Breast epithelium (tissue), 4 donors: ENCODE data around the gene EFR3B. TPM values are rescaled to one million over a fixed set of nuclear protein-coding genes. Genes with fewer than 3 reads are reported as not detected.
"Not testable (repeated sequence)": the region's sequence is repeated elsewhere in the genome, so short reads cannot be mapped to it uniquely, and the experiment has no call there.

Experiments used
- DNase-seq, 2 donors: peaks; one replicate each; pipeline ENCODE4 v3.0.0-alpha.2; 2019; ENCODE audit warnings: low spot score in 2 of 2
- H3K27ac ChIP-seq, 2 donors: fragments of 200-600 bp; sonication (generic) in 1 of 2; one replicate each; pipeline ENCODE4 v1.5.1; 2016 to 2019; ENCODE audit warnings: mild to moderate bottlenecking in 1 of 2
- H3K27me3 ChIP-seq, 2 donors: fragments of 200-600 bp; sonication (generic) in 1 of 2; one replicate each; pipeline versions ENCODE4 v1.5.1 to v1.6.0; 2017 to 2019; ENCODE audit warnings: control low read depth in 1 of 2, mild to moderate bottlenecking in 1 of 2
- H3K36me3 ChIP-seq: fragments of 200-600 bp; one replicate; pipeline ENCODE4 v1.5.1; 2019
- H3K4me1 ChIP-seq, 2 donors: fragments of 200-600 bp; sonication (generic); one replicate each; pipeline ENCODE4 v1.5.1; 2016 to 2019; ENCODE audit warnings: control low read depth in 1 of 2
- H3K4me3 ChIP-seq, 3 donors: fragments of 200-600 bp; sonication (generic); 1 replicate in 2 of 3; 2 replicates in 1 of 3; pipeline ENCODE4 v1.5.1; 2016 to 2019; ENCODE audit warnings: mild to moderate bottlenecking in 3 of 3, moderate library complexity in 2 of 3
- H3K9me3 ChIP-seq, 2 donors: fragments of 200-600 bp; sonication (generic) in 1 of 2; one replicate each; pipeline ENCODE4 v1.5.1; 2016 to 2019; ENCODE audit warnings: control low read depth in 1 of 2
- CTCF ChIP-seq, 3 donors: fragments of 450-650 bp; IDR thresholded peaks; one replicate each; pipeline ENCODE4 v1.5.1; 2016 to 2017; ENCODE audit warnings: antibody characterized with exemption in 3 of 3, mild to moderate bottlenecking in 3 of 3, moderate library complexity in 3 of 3
- POLR2A ChIP-seq: fragments of 450-650 bp; IDR thresholded peaks from one replicate; pipeline ENCODE4 v1.6.1; 2016; ENCODE audit warnings: antibody characterized with exemption, mild to moderate bottlenecking, moderate library complexity
- POLR2AphosphoS5 ChIP-seq, 3 donors: sonication (generic); formaldehyde crosslinking; IDR thresholded peaks; one replicate each; pipeline ENCODE4 v1.6.1; 2017; ENCODE audit warnings: antibody characterized with exemption in 3 of 3
- intact Hi-C: fragments of 100-400 bp; cut with DNase I; formaldehyde crosslinking; loops from one replicate; pipeline ENCODE4 v1.15.1; 2023; ENCODE audit warnings: low total_unique reads
- total RNA-seq, 3 donors: library from RNA; depleted of rRNA; stranded (reverse); fragments of >200 nt; gene quantifications; one replicate each; pipeline ENCODE4 v1.1.0, GENCODE V29; 2016

The EFR3B gene
- total RNA-seq, 3 donors from 2014 or later = 0.16 to 0.98 (median 0.73) TPM

DNA sequence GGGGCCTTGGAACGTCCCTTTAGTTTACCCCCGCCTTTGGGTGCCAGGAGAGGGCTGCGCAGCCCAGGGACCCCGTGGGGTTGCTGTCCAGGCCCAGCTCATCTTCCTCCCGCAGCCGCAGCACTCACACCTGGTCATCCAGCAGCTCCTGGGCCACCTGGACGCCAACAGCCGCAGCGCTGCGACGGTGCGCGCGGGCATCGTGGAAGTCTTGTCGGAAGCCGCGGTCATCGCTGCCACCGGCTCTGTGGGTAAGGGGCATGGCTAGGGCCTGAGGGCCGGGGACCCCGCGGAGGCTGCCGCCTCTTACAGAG is 89.3 kb downstream of the EFR3B start:
- Histone ChIP-seq H3K27me3 (peaks cover 0 to 5% of the 10 kb centered on the region in 2 donors), H3K4me3 (peak overlapping the region; percentile 8 to 67 (median 52)), H3K4me1 (no peaks in the 10 kb centered on the region), H3K9me3 (no peaks in the 10 kb centered on the region), H3K36me3 (no peaks in the 10 kb centered on the region), H3K27ac (no peak overlapping the region)
- TF ChIP-seq POLR2AphosphoS5 (IDR thresholded peaks at IDR 0.05) (no peak), POLR2A (no peak), CTCF (IDR thresholded peaks at IDR 0.05) (no peak)
- intact Hi-C loops = no loop called here
- no peak for DNase-seq

DNA sequence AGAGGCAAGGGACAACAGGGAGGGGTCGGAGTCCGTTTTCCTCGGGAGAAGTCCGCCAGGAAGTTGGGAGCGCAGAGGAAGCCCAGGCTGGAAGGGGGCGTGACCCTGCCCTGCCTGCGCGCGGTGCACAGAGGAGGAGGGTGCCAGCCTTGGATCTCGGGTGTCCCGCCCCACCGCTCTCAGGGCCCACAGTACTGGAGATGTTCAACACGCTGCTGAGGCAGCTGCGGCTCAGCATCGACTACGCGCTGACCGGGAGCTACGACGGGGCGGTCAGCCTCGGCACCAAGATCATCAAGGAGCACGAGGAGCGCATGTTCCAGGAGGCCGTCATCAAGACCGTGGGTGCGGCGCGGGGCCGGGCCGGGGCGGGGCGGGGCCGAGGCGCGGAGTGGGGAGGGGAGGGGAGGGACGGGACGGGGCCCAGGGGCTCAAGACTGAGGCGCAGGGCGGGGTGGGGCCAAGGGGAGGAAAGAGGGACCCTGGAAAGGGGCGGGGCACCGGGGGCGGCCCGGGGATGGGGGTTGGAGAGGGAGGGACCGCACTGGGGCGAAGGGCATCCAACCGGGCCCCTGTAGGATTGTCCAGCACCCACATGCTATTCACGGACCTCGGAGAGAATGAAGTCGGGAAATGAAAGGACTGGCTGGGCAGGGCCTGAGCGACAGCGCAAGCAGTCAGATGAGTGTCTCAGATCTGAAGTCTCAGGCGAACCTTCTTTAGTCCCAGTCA is 89.9 kb downstream of the EFR3B start:
- Histone ChIP-seq H3K9me3 (no peaks in the 10 kb centered on the region), H3K27ac (peak overlapping the region; percentile 36 to 61), H3K27me3 (peaks cover 0 to 5% of the 10 kb centered on the region in 2 donors), H3K4me1 (no peaks in the 10 kb centered on the region), H3K36me3 (no peaks in the 10 kb centered on the region), H3K4me3 (peak overlapping the region; percentile 8 to 67 (median 52))
- TF ChIP-seq CTCF (IDR thresholded peaks at IDR 0.05) = no peak
- no peak for TF ChIP-seq POLR2AphosphoS5 (IDR thresholded peaks at IDR 0.05)
- no peak for DNase-seq
- intact Hi-C loops = no loop called here

DNA sequence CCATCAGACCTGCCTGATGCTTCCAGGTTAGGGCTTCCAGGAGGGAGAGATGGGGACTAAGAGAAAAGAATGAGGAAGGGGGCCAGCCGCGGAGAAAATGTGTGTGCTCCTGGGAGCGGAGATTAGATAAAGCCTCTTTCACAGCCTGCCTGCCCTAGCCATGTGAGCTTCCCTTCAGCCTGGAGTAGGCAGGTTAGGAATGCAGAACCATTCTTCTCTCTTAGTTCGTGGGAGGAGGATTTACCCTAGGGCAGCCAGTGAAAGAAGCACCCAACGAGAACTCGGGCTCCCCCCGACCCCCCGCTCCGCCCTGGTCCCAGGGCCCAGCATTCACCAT is 90.4 kb downstream of the EFR3B start:
- H3K27ac ChIP-seq = peak overlapping the region; percentile 36 to 61
- no peaks in the 10 kb centered on the region for H3K9me3 ChIP-seq
- peaks cover 0 to 5% of the 10 kb centered on the region in 2 donors for H3K27me3 ChIP-seq
- no peak for DNase-seq
- H3K4me1 ChIP-seq = no peaks in the 10 kb centered on the region
- no peaks in the 10 kb centered on the region for H3K36me3 ChIP-seq
- TF ChIP-seq POLR2AphosphoS5 (IDR thresholded peaks at IDR 0.05) (no peak), CTCF (IDR thresholded peaks at IDR 0.05) (no peak), POLR2A (no peak)
- intact Hi-C loops = no loop called here
- peak overlapping the region; percentile 8 to 67 (median 52) for H3K4me3 ChIP-seq

- intact Hi-C loops = loop anchor here (1.0 kb wide), 1 partner anchor 19 kb away; no protein-coding TSS in a partner anchor
- H3K36me3 ChIP-seq = no peaks in the 10 kb centered on the region
- H3K4me3 ChIP-seq = peak overlapping the region in 2 of 3 donors; percentile 52 to 67
- TF ChIP-seq POLR2AphosphoS5 (IDR thresholded peaks at IDR 0.05) (no peak), POLR2A (no peak), CTCF (IDR thresholded peaks at IDR 0.05) (no peak)
- peaks cover 0 to 5% of the 10 kb centered on the region in 2 donors for H3K27me3 ChIP-seq
- DNase-seq = no peak
- no peaks in the 10 kb centered on the region for H3K4me1 ChIP-seq
- no peaks in the 10 kb centered on the region for H3K9me3 ChIP-seq
- H3K27ac ChIP-seq = peak overlapping the region; percentile 36 to 61
Measured at GRCh38 chr2:25132693-25133092, 90.8 kb downstream of the EFR3B start.

GRCh38 chr2:25140535-25140934 is 98.7 kb downstream of the EFR3B start:
- H3K9me3 ChIP-seq, H3K27ac ChIP-seq, H3K4me1 ChIP-seq, DNase-seq, H3K36me3 ChIP-seq, H3K27me3 ChIP-seq, H3K4me3 ChIP-seq, intact Hi-C loops: not testable (repeated sequence)
